ENCODE data around the gene MSH4. TPM values are rescaled to one million over a fixed set of nuclear protein-coding genes. Genes with fewer than 3 reads are reported as not detected.
"Not testable (repeated sequence)": the region's sequence is repeated elsewhere in the genome, so short reads cannot be mapped to it uniquely, and the experiment has no call there.

The MSH4 gene
- total RNA-seq, 1 experiment from 2014 or later: 0.10 TPM

DNA sequence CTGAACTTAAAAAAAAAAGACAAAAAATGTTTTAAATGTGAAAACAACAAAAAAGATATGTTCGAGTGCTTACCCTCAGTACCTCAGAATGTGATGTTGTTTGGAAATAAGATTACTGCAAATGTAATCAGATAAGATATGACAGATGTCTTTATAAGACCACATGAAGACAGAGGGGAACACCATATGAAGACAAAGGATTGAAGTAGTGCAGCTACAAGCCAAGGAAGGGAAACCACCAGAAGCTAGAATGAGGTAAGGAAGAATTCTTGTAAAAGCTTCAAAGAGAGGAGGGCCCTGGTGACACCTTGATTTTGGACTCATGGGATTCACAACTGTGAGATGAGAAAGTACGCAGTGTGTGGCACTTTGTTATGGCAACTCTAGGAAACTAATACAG, 120.2 kb downstream of the MSH4 start:
- DNase-seq (ENCODE audit: extremely low read depth, low read depth): no peak

DNA sequence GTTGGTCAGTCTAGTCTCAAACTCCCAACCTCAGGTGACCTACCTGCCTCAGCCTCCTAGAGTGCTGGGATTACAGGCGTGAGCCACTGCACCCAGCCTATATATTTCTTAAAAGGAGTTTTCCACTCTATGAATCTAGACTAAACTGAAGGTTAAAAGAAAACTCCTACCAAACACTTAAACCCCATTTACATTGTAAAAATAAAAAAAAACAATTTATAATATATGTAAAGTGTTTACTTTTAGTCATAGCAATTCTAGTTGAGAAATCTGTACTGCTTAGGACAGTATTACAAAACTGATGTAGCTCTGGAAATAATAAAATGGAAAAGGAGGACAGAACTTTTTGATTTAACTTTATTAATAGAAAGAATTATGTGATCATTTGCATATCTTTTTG, 126.0 kb downstream of the MSH4 start:
- DNase-seq (ENCODE audit: extremely low read depth, low read depth): no peak

DNA sequence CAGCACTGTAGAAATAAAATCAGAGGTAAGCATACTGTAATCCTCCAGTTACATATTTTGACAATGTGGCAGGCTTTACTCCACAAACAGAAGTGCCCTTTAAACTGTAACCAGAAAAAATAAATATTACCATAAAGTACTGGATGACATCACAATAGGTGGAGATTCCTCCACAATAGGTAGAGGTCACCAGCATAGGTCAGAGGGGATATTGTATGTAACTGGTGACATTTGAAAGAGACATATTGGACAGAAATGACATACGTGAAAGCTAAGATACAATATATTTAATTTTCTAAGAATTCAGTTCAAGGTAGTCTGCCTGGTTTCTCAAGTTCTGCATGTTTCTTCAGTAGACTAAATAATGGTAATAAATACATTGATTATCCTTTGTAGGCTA, 135.6 kb downstream of the MSH4 start, which contains the start of gene ASB17:
Gene ASB17 (minus strand): TSS at position 101 of the 400 bp plus-strand sequence. CDS start 113 bp downstream, outside the sequence.
- DNase-seq (ENCODE audit: extremely low read depth, low read depth): no peak

DNA sequence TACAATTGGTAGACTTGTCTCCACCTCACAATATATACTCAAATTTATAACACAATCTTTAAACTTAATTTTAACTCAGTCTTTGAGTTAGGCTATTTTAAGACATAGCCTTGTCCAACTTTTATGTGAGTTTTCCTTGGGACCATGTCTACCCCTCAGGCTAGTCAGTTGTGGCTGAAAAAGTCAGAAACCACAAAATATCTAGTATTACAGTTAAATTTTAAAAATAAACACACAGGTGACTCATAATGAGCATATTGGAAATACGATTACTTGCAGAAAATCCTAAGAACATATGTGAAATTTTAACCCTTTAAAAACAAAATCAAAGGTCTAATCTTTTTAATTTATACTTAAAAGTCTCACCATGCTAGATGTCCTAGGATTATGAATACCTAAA, 140.4 kb downstream of the MSH4 start:
- no peak for DNase-seq (ENCODE audit: extremely low read depth, low read depth)

DNA sequence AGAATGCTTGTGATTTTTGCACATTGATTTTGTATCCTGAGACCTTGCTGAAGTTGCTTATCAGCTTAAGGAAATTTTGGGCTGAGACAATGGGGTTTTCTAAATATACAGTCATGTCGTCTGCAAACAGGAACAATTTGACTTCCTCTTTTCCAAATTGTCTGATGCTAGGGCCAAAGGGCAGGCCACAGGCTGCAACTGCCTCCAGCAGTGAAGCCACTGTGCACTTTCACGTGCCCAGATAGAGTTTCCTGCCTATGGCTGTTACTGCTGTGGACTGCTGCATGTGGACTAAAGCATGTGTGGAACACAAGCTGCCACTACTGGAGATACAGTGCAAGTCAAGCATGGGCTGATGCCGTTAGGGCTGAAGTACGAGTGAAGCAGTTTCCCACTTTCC, 146.4 kb downstream of the MSH4 start:
- DNase-seq (ENCODE audit: extremely low read depth, low read depth): not testable (repeated sequence)

DNA sequence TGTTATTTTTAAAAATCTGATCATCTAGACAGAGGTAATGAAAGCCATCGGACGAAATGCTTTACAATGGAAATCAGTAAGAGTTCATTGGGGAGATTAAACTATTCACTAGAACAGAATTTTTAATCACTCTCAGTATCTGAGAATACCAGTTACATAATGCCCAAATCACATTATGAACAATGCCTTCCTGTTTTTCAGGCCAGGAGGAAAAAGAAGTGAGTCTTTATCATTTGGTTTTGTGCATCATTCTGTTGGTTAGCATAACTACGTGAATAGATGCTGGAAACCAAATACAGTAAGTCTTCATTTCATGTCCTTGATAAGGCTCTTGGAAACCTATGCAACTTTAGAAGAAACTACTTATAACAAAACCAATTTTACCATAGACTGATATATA, 153.5 kb downstream of the MSH4 start:
- no peak for DNase-seq (ENCODE audit: extremely low read depth, low read depth)

DNA sequence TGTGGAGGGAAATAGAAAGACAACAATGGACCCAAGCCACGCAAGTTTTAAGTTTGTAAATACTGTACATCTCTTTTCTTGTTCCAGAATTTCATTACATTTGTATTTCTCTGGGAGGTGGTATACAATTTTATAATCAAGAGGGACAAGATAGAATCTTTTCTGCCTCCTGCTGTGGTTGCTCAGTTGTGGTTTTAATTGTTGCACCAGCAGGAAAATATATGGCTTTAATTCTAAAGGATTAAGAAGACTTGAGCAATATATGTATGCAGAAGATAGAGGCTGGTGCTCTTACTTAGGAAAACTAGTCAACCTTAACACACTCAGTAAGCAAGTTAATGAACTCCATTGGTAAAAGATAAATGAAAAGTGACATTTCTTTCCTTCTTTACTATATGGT, 155.3 kb downstream of the MSH4 start:
- DNase-seq (ENCODE audit: extremely low read depth, low read depth): no peak

DNA sequence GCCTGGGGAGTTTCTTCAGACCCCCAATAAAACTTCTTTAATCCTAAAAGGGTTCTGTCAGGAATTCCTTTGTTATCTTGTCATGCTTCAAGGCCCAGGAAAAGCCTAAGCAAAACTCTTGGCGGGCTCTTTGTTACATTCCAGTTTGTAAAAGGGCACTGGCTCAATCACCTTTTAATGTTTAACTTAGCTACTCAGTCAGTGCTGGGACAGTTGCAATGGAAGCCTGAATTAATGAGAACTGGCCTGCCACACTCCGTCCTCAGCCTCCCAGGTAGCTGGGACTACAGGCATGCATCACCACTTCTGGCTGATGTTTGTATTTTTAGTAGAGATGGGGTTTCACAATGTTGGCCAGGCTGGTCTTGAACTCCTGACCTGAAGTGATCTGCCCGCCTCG, 156.8 kb downstream of the MSH4 start:
- no peak for DNase-seq (ENCODE audit: extremely low read depth, low read depth)

DNA sequence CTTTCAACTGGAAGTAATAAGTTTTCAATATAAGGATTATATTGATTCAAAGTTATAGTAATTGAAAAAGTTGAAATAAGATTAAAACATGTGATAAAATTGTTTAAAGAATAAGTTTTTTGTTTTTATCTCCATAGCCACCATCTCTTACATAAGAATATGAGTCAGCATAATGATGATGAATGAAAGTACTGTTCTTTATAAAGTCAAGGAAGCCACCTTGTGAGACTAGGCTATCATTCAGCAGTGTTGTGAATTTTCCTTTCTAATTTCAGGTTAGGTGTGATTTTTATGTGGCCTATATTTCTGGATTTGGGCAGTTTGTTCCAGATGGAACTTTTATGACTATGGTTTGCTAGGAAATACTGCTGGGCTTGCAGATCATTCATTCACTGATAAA, 157.9 kb downstream of the MSH4 start:
- no peak for DNase-seq (ENCODE audit: extremely low read depth, low read depth)

Small RNA genes lying within 50 kb of the gene (small RNA-seq; reads per million reads assigned to genes)
- gene SNORD45A: 0 reads per million in 2 experiments
- gene SNORD45B: 0 reads per million in 2 experiments
- gene SNORD45C: 0 reads per million in 2 experiments

Other genes with a start within 250 kb of the MSH4 start
- 4.8 and 5.9 TPM in 2 replicates for gene SLC44A5, start 185.8 kb upstream of the MSH4 start, total RNA-seq (2014; rRNA removed; shearing (Covaris generic))
- gene ACADM, start 72.2 kb upstream of the MSH4 start, total RNA-seq (2014; rRNA removed; shearing (Covaris generic)): 42.9 and 50.0 TPM in 2 replicates
- 205 and 272 TPM in 2 replicates for gene RABGGTB, start 10.6 kb upstream of the MSH4 start, total RNA-seq (2014; rRNA removed; shearing (Covaris generic))
- gene ASB17, start 135.5 kb downstream of the MSH4 start, total RNA-seq (2014; rRNA removed; shearing (Covaris generic)): not detected in 2 replicates

Data from NCI-H460 (cell line).